ENCODE measurements around the gene ZFY. TPM values are rescaled to one million over a fixed set of nuclear protein-coding genes. Genes with fewer than 3 reads are reported as not detected.
A peak's percentile ranks its signal among the peaks of the same experiment; 100 is the strongest.

ZFY gene
- total RNA-seq (2021; fragmentation: NEBNext Ultra II Directional; extraction: Animal tissue kit (Norgen Biotek cat#: 25700)) (8.9 and 9.7 TPM in 2 replicates), polyA plus RNA-seq (2011; rRNA removed) (1.1 and 1.5 TPM in 2 replicates), polyA minus RNA-seq (2011; rRNA and poly(A)+ RNA removed) (14.0 and 24.3 TPM in 2 replicates)
- 2.4 TPM for polyA plus RNA-seq (2011; cell fraction: cytosol; rRNA removed)
- 1.8 TPM for polyA plus RNA-seq (2011; cell fraction: nucleus; rRNA removed)
- 4.2 to 5.9 TPM (median 5.0 TPM) in 4 replicates for polyA plus RNA-seq (2012, experiment 1 of 2)
- polyA plus RNA-seq (2012, experiment 2 of 2), result 0.28 TPM
- polyA plus RNA-seq (2013, experiment 1 of 2), result 4.7 TPM
- 4.3 TPM for polyA plus RNA-seq (2013, experiment 2 of 2)
- polyA minus RNA-seq (2011; cell fraction: cytosol; rRNA and poly(A)+ RNA removed), result 7.3 TPM
- polyA minus RNA-seq (2011; cell fraction: nucleus; rRNA and poly(A)+ RNA removed), result 13.8 TPM
- long read RNA-seq, experiment 1, partial matches to known transcripts, result 2 of 4 reads
- long read RNA-seq, experiment 1, other reads (novel, unspliced or antisense), result 2 of 4 reads
- long read RNA-seq, experiment 2, partial matches to known transcripts, result 0 of 1 reads
- long read RNA-seq, experiment 2, other reads (novel, unspliced or antisense), result 1 of 1 reads

DNA sequence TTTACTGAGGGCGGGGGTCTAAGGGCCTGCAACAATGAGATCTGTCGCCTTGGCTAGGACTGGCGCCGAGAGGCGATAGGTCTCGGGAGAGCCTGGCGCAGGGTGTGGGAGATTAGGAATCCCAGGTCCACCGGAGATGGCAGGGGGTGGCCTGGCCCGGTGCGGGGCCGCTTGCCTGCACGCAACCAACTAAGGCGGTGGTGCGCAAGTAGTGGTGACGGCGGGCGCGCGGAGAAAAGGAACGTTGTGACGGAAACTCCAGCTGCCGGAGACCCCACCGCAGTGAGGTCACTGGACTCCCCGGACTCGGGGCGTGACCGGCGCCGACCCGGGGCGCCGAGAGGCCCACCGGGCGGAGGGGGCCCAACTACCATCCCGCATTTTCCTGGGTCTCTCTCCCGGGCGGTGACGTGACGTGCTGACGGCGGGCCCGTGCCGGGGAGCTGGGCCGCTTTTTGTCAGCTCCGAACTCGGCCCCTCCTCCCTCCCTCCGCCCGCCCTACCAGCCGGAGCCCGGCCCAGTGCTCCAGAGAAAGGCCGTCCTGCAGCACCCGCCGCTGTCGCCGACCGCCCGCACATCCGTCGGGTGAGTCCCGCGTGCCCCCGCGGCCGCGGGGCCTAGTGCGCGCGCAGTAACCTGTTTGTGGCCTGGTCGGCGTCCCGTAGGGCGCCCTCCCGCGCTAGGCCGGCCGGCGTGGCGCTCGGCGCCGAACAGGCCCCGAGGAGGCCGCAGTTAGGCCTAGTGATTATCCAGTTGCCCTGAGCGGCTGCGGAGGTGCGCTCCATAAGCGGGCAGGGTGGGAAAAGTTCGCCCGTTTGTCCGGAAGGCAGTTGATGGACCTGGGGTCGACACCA is at the start of gene ZFY:
Gene ZFY (plus strand): TSS at position 521 of the 855 bp plus-strand sequence. CDS start 18,556 bp downstream, outside the sequence.
- Histone ChIP-seq H2BK5ac (ENCODE audit: low read depth, low read length) (peak within 1 kb of the TSS; percentile 97), H3K4me1 (replicated peaks in 1 of 4; ENCODE audit: control insufficient read depth in 3 of 4, insufficient read depth in 4 of 4, low read length in 3 of 4) (peaks cover 0 to 10% (median under 1%) of the 10 kb centered on the region in 4 experiments; a peak in 2 of 7 replicates), H4K5ac (ENCODE audit: insufficient read length, low read depth, low read length) (peak within 1 kb of the TSS; percentile 93), H2BK15ac (ENCODE audit: low read length) (no peak within 1 kb of the TSS), H4K8ac (ENCODE audit: extremely low read depth, insufficient read depth, low read length) (peak within 1 kb of the TSS; percentile 99; the same call in 1 of the 2 replicates), H3K23me2 (ENCODE audit: low read depth, low read length) (no peaks in the 10 kb centered on the region; the same call in 1 of the 2 replicates), H2BK12ac (ENCODE audit: low read depth, low read length) (no peak within 1 kb of the TSS), H2BK120ac (replicated peaks; ENCODE audit: low read depth, low read length) (no peak within 1 kb of the TSS), H3K14ac (ENCODE audit: insufficient read length) (no peak within 1 kb of the TSS), H3K18ac (ENCODE audit: extremely low read depth, low read length) (peak within 1 kb of the TSS; percentile 60), H3K36me3 (ENCODE audit: control insufficient read depth in 2 of 4, insufficient read depth in 4 of 4, low read length in 3 of 4) (no peaks in the 10 kb centered on the region; a peak in 1 of 8 replicates), H2AFZ (ENCODE audit: low read length) (no peak within 1 kb of the TSS; the same call in 1 of the 2 replicates), H4K91ac (replicated peaks; ENCODE audit: insufficient read length, low read length) (peak within 1 kb of the TSS; percentile 97), H3K79me1 (ENCODE audit: low read depth, low read length) (no peaks in the 10 kb centered on the region), H3K9ac (replicated peaks in 1 of 4; ENCODE audit: extremely low read depth in 1 of 4, low read depth in 3 of 4, low read length in 3 of 4) (peak within 1 kb of the TSS; percentile 82 to 98 (median 96)), H3K4me3 (ENCODE audit: extremely low read depth in 1 of 4, insufficient read depth in 2 of 4, low read depth in 3 of 4, low read length in 4 of 4) (peak within 1 kb of the TSS; percentile 64 to 83 (median 75)), H4K20me1 (replicated peaks in 1 of 2; ENCODE audit: control insufficient read depth in 1 of 2, insufficient read depth in 2 of 2, low read length in 2 of 2) (no peaks in the 10 kb centered on the region), H3K79me2 (ENCODE audit: control insufficient read depth in 1 of 2, insufficient read depth in 2 of 2, low read length in 2 of 2) (peaks cover 2 to 47% of the 10 kb centered on the region in 2 experiments; a peak in 3 of 4 replicates), H3K27ac (ENCODE audit: low read depth, low read length) (peak within 1 kb of the TSS; percentile 99), H3K9me3 (ENCODE audit: insufficient read depth in 2 of 2, low read depth in 1 of 2, low read length in 1 of 2) (no peaks in the 10 kb centered on the region), H3K4me2 (ENCODE audit: insufficient read depth in 1 of 2, low read depth in 2 of 2, low read length in 2 of 2) (peak within 1 kb of the TSS; percentile 66 to 71), H2AK5ac (ENCODE audit: low read depth, low read length) (no peak within 1 kb of the TSS), H3K27me3 (replicated peaks in 1 of 4; ENCODE audit: control insufficient read depth in 3 of 4, extremely low read depth in 1 of 4, insufficient read depth in 3 of 4, low read length in 3 of 4) (no peaks in the 10 kb centered on the region), H3K4ac (replicated peaks; ENCODE audit: insufficient read length, low read depth, low read length) (no peak within 1 kb of the TSS), H3K56ac (replicated peaks; ENCODE audit: insufficient read length, low read depth, low read length) (peak within 1 kb of the TSS; percentile 90), H2BK20ac (ENCODE audit: low read length) (no peak within 1 kb of the TSS), H3K23ac (ENCODE audit: insufficient read length) (no peak within 1 kb of the TSS)
- CTCF ChIA-PET (ENCODE audit: partially characterized antibody), result no interaction called here
- POLR2A ChIA-PET (ENCODE audit: partially characterized antibody), result interaction anchor here (0.6 kb wide), 1 partner anchor 1094 kb away, joined by 3 read pairs; no protein-coding TSS in a partner anchor
- WGBS, 2 experiments (ENCODE audit: extremely low coverage in 1 of 2, insufficient coverage in 1 of 2, insufficient read length in 1 of 2, insufficient replicate concordance in 2 of 2, low coverage in 1 of 2, low lambda C conversion rate in 2 of 2, missing lambda C conversion rate in 1 of 2), result 1% methylated on average over 15 of the region's 91 CpGs; no CpG with 5 or more reads in 1 of the 2 experiments
- FAIRE-seq (no peak), DNase-seq (ENCODE audit: low read depth in 1 of 2, low spot score in 2 of 2) (peak in 1 of 2 experiments; percentile 62)
- TF ChIP-seq RNF2 (IDR thresholded peaks at IDR 0.05; ENCODE audit: borderline replicate concordance, low read depth, low read length, missing control alignments, poor library complexity, severe bottlenecking) (no peak), KDM4A (IDR thresholded peaks at IDR 0.05; ENCODE audit: low read depth, low read length, severe bottlenecking) (no peak), ZNF274 (IDR thresholded peaks at IDR 0.05; ENCODE audit: borderline replicate concordance, extremely low read depth, low read length) (no peak), CREB1 (IDR thresholded peaks at IDR 0.05) (no peak), HDAC6 (IDR thresholded peaks at IDR 0.05; ENCODE audit: low read depth, low read length) (no peak), JUND (IDR thresholded peaks at IDR 0.05; ENCODE audit: low read length) (no peak), MAX (IDR thresholded peaks at IDR 0.05) (no peak), SUZ12 (IDR thresholded peaks at IDR 0.05; ENCODE audit: low read length) (no peak)

Measured in H1 (cell line).